Suppressor macrophage treated with lipopolysaccharide for 1 hour (primary cell): Measurements from ENCODE around the gene PAX2.

Experiments
- DNase-seq, 3 donors: peaks; one replicate each; pipeline ENCODE4 v3.0.0-alpha.2; 2020 to 2022

The PAX2 gene

DNA sequence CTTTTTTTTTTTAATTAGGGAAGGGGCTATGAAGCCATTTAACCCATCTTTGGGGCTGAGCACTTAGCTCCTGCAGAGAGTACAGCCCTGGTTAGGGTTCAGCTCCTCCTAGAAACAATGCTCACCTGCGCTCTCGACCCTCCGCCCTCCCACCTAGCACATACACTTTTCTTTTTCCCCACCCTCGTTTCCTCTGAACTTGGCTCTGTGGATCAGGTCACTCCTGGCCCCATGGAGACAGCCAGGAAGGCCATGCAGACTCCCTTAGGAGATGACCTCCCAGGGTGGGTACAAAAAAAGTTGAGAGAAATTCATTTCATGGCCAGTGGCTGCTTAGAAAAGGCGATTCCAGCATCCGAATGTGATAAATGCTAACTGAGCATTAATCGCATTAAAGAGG is 15.8 kb downstream of the PAX2 start:
- no peak for DNase-seq

GRCh38 chr10:100763043-100763747 is 17.8 kb downstream of the PAX2 start:
- no peak for DNase-seq

DNA sequence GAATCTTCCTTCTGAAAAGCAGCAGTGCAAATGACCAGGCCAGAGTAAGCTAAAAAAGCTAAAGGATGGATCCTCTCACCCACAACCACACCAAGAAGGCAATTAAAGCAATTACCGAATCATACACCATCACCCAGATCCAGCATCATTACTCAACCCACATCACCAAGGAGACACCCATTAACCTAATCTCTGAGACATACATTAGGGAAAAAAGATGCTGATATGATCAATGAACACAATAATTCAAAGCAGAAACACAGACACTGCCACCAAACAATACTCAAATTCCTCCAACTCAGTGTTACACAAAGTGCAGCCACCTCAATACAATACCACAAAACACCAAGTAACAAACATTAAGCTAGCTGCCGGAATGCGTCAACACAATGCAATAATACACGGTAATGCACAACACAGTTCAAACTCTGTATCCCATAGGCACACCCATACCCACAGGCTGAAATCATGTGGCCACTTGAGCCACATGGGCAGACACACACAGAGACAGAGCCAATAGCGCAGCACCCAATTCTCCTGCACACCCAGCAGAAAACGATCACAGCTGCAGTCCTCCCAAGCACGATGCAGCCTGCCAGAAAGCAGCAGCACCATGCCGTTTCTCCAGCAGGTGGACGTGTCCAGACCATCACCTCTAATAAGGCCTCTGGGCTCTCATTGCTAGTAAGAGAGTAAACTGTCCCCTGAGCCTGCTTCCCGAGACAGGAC is 21.5 kb downstream of the PAX2 start:
- no peak for DNase-seq

DNA sequence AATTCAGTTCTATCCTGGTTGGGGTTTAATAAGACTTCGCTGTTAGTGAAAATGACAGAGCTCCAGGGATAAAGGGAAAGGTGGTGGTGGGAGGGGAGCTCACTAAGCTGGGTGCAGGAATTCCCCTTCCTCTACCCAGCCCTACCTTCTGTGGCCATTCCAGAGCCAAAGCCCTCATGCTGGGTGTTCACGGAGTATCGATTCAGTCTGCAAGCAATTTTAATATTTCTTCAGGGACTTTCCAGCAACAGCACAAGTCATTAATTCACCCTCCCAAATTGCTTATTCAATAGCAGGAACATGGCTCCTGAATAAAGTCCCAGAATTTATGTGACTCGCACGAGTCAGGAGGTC is 22.0 kb downstream of the PAX2 start:
- DNase-seq = no peak

GRCh38 chr10:100769481-100769880 is 24.1 kb downstream of the PAX2 start:
- DNase-seq = no peak

GRCh38 chr10:100773646-100774045 is 28.3 kb downstream of the PAX2 start:
- no peak for DNase-seq

- no peak for DNase-seq
These were observed 28.8 kb downstream of the PAX2 start for GRCh38 chr10:100774223-100774622.

GRCh38 chr10:100774876-100775275 is 29.5 kb downstream of the PAX2 start:
- no peak for DNase-seq

DNA sequence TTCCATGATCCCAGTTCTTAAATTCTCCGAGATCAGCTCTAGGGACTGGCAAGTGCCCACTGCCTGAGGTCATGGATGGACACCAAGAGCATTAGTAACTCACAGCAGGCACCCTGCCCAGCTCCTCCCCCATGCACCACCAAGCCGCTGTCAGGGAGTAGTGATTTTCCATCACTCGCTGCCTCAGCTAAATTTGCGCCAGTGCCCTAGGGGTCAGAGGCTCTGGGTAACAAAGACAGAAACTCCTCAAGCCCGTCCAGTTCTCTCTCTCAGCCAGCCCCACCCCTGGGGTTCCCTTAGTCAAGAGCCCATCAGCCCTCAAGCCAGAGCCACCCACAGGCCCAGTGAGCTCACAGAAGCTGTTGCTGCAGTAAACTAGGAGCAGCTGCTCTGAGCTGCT is 30.0 kb downstream of the PAX2 start:
- DNase-seq = no peak

- no peak for DNase-seq
These were observed 30.5 kb downstream of the PAX2 start for GRCh38 chr10:100775871-100776270.

GRCh38 chr10:100776671-100777070 is 31.3 kb downstream of the PAX2 start:
- DNase-seq = no peak

- no peak for DNase-seq
These were observed 33.9 kb downstream of the PAX2 start for GRCh38 chr10:100779329-100779728.

DNA sequence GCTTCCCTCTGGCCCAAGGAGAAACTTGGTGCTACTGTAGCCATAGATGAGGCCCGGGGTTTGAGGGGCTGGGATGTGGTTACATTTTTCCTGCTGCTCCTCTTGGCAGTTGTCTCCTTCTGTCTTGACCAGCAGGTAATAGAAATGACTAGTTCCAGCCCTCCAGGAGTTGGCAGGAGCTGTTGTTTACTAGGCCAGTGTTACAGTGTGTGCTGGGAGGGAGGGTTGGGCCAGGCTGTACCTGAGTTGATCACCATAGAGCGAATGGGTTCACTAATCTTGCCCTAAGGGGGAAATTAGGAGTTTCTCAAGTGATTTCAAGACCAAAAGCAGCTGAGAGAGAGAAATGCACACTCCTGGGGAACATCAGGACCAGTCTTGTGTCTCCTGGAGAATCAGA is 34.9 kb downstream of the PAX2 start:
- no peak for DNase-seq

GRCh38 chr10:100781145-100781665 is 35.8 kb downstream of the PAX2 start:
- DNase-seq = no peak

DNA sequence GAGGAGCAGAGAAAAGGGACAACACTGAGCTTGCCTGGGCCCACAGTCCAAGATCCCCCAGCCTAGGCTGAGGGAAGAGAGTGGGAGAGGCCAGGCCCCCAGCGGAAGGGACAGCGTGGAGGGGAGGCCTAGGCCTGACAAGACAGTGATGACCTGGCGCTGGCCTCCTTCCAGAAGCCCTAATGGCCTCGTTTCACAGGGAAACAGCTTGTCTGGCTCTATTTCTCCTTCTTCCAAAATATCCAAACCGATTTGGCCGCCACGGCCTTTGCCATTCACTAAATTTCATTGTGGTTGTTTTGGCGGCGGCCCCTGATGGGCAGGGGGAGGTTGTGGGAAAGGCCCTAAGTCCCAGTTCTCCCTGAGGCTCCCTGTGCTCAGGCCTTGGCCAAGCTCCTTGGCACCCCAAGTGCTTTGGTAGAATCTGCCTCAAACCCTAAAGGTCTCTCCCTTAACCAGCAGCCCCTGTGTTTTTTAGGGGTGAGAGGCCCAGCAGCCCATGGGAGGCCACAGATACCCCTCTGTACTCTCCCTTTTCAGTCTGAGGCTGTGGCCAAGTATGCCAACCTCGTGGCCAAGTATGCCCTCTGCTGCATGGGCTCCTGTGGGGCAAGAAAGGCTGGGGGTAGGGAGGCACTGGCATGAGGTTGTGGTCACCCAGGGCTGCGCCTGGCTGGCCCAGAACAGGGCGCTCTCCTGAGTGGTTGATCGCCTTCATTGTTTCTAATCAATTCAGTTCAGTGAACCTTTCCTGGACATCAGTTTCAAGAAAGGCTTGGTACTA is 37.3 kb downstream of the PAX2 start:
- DNase-seq = no peak

GRCh38 chr10:100784126-100784525 is 38.7 kb downstream of the PAX2 start:
- no peak for DNase-seq

DNA sequence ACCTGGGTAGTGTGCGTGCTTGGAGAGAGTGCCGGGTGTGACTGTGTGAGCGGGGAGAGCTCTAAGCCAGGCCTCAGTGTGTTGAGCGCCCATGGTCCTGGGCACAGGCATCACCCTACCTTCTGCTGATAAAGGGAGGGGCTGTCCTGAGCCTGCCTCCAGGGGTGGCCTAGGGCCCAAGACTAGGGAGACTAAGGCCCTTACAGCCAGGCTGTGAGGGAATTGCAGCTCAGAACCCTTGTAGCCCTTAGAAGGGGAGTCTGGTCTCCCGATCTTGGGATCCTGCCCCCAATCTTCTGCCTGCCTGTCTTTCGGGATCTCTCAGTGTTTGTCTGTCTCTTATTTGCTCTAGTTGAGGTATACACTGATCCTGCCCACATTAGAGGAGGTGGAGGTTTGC is 41.2 kb downstream of the PAX2 start:
- no peak for DNase-seq

DNA sequence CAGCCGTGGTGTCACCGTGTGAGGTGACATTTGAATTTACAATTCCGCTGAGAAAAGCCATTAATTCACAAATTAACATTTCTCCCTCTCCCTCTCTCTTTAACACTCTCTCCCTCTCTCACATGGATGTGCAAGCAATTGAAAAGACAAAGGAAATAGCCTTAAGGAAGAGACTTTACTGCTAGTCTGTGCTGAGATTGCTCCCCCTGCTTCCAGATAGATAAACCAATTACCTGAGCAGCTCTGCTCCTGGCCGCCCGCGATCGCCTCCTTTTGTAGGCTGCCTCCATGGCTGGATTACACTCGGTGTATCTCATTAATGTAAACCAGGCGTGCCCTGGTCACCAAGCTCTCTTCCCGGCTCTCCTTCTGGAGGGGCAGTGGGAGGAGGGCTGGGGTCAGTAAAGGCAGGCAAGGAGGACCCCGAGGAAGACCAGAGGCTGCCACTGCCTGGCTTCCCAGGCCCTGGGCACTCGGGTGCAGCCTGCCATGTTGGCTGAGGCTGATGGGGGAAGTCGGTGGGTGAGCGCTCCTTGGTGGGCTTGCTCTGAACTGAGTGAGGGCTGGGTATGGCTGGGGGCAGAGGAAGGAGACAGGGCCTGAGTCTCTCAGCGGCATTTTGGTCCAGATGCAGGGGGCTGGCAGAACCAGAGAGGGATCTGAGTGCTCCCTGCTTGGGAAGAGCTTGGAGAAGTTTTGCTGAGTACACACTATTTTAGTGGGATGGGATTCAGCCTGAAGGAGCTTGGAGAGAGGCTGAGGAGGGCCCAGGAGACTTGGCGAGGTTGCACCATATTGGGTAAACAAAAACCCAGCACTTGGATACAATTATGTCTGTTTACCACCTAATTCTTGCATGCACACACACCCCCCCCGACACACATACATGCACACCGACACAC is 42.9 kb downstream of the PAX2 start:
- no peak for DNase-seq

DNA sequence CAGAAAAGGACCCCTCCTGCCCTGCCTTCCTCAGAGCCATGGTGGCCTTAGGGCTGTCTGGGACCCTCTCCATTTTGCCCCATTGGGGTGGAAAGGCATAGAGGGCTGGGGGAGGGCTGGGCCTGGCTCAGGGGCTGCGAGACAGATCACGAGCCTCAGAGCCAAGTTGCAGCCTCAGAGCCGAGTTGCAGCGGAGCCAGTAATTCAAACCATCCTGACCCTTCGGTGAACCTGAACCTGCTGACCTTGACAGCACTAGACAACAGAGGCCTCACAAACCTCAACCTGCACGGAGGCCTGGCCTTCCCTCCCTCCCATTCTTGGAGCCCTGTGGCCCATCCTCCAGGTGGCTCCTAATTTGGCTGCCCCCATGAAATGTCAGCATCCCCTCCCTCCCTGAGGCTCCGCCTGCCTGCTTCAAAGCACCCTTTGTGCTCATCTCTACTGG is 45.4 kb downstream of the PAX2 start:
- no peak for DNase-seq

- no peak for DNase-seq
These were observed 46.1 kb downstream of the PAX2 start for GRCh38 chr10:100791369-100792058.

- no peak for DNase-seq
These were observed 47.2 kb downstream of the PAX2 start for GRCh38 chr10:100792574-100792973.

- DNase-seq = no peak
These were observed 47.7 kb downstream of the PAX2 start for GRCh38 chr10:100793055-100793454.
